HepG2 (cell line): Measurements from ENCODE around the gene DAD1. TPM values are rescaled to one million over a fixed set of nuclear protein-coding genes. Genes with fewer than 3 reads are reported as not detected.
A peak's percentile ranks its signal among the peaks of the same experiment; 100 is the strongest.

ENCODE experiments used
- ARID5B ChIP-seq: IDR thresholded peaks from 2 replicates; pipeline ENCODE4 v1.4.0; 2020; ENCODE audit warnings: mild to moderate bottlenecking, missing genetic modification reagents
- ASH2L ChIP-seq: fragments of 300-600, 200-600 bp; sonication (generic); IDR thresholded peaks from 2 replicates; pipeline ENCODE4 v1.7.0; 2017; ENCODE audit warnings: low read depth, mild to moderate bottlenecking, moderate library complexity, mixed read lengths, low read length; ENCODE audit not compliant: insufficient read length
- BRCA1 ChIP-seq: sonication (generic); formaldehyde crosslinking; IDR thresholded peaks from 2 replicates; pipeline ENCODE4 v1.4.0; 2020; ENCODE audit warnings: missing genetic modification reagents
- DNMT3B ChIP-seq: conservative IDR thresholded peaks from 2 replicates; pipeline ENCODE4 v1.6.1; 2016; ENCODE audit warnings: missing biosample characterization, control low read depth
- FOSL2 ChIP-seq: sonication (generic); formaldehyde crosslinking; IDR thresholded peaks from 2 replicates; pipeline ENCODE4 v1.4.0; 2020; ENCODE audit warnings: missing genetic modification reagents
- HNF4A ChIP-seq: sonication (generic); formaldehyde crosslinking; IDR thresholded peaks from 2 replicates; pipeline ENCODE4 v1.4.0; 2020; ENCODE audit warnings: missing genetic modification reagents
- JUNB ChIP-seq: sonication (generic); formaldehyde crosslinking; IDR thresholded peaks from 2 replicates; pipeline ENCODE4 v1.8.0; 2022; ENCODE audit warnings: missing genetic modification reagents, mild to moderate bottlenecking, borderline replicate concordance
- KLF11 ChIP-seq: IDR thresholded peaks from 2 replicates; pipeline ENCODE4 v1.6.1; 2016; ENCODE audit warnings: missing compliant biosample characterization
- MTA3 ChIP-seq: sonication (generic); formaldehyde crosslinking; IDR thresholded peaks from 2 replicates; pipeline ENCODE4 v1.4.0; 2020; ENCODE audit warnings: missing genetic modification reagents
- PAXIP1 ChIP-seq: sonication (generic); formaldehyde crosslinking; conservative IDR thresholded peaks from 2 replicates; pipeline ENCODE4 v1.4.0; 2020; ENCODE audit warnings: mild to moderate bottlenecking, missing genetic modification reagents, moderate library complexity
- PHF21A ChIP-seq: sonication (generic); formaldehyde crosslinking; IDR thresholded peaks from 2 replicates; pipeline ENCODE4 v1.5.0; 2020; ENCODE audit warnings: mild to moderate bottlenecking, missing genetic modification reagents
- SP140L ChIP-seq: sonication (generic); formaldehyde crosslinking; IDR thresholded peaks from 2 replicates; pipeline ENCODE4 v1.4.0; 2020; ENCODE audit warnings: missing genetic modification reagents, borderline replicate concordance
- TEAD3 ChIP-seq: optimal IDR thresholded peaks from 2 replicates; pipeline ENCODE3; 2016; ENCODE audit warnings: borderline replicate concordance
- USF2 ChIP-seq, 2 experiments: sonication (generic) in 1 of 2; formaldehyde crosslinking in 1 of 2; IDR thresholded peaks; 2 replicates each; pipeline versions ENCODE4 v1.5.1 to v1.6.1; 2011 to 2020; ENCODE audit warnings: borderline replicate concordance in 1 of 2, low read depth in 1 of 2, low read length in 1 of 2, mild to moderate bottlenecking in 1 of 2, missing genetic modification reagents in 1 of 2, moderate library complexity in 1 of 2
- XBP1 ChIP-seq: sonication (generic); formaldehyde crosslinking; IDR thresholded peaks from 2 replicates; pipeline ENCODE4 v1.5.0; 2020; ENCODE audit warnings: missing genetic modification reagents
- ZBTB38 ChIP-seq: sonication (generic); formaldehyde crosslinking; IDR thresholded peaks from 2 replicates; pipeline ENCODE4 v1.5.1; 2020; ENCODE audit warnings: mild to moderate bottlenecking, missing genetic modification reagents
- ZNF501 ChIP-seq: sonication (generic); formaldehyde crosslinking; IDR thresholded peaks from 2 replicates; pipeline ENCODE4 v1.5.1; 2020; ENCODE audit warnings: mild to moderate bottlenecking, moderate library complexity, missing genetic modification reagents
- ZNF639 ChIP-seq: conservative IDR thresholded peaks from 2 replicates; pipeline ENCODE4 v1.6.1; 2018; ENCODE audit warnings: missing genetic modification reagents
- ZNF652 ChIP-seq: IDR thresholded peaks from 2 replicates; pipeline ENCODE4 v1.6.1; 2016; ENCODE audit warnings: low read depth, borderline replicate concordance
- ZNF775 ChIP-seq: sonication (generic); formaldehyde crosslinking; IDR thresholded peaks from 2 replicates; pipeline ENCODE4 v1.4.0; 2020; ENCODE audit warnings: missing genetic modification reagents, mild to moderate bottlenecking, moderate library complexity, borderline replicate concordance
- polyA plus RNA-seq, 8 experiments: library from polyadenylated mRNA; depleted of rRNA in 3 of 8; stranded (reverse) in 7 of 8; unstranded in 1 of 8; fragments of >200 nt; fragmentation: Illumina TruSeq in 4 of 8; extraction: Trizol in 4 of 8; gene quantifications; 2 replicates each; pipeline versions ENCODE4 v1.2.1 to v1.2.3, GENCODE V29; 2011 to 2016; ENCODE audit warnings: low read depth in 4 of 8, missing spikeins in 1 of 8, mixed read lengths in 1 of 8; ENCODE audit not compliant: insufficient read depth in 1 of 8
- total RNA-seq, 5 experiments: library from RNA; depleted of rRNA; stranded (reverse); fragments of >200 nt; fragmentation: Illumina TruSeq; extraction: Trizol; gene quantifications; 2 replicates each; pipeline ENCODE4 v1.2.3, GENCODE V29; 2016; ENCODE audit warnings: low read depth in 1 of 5

The DAD1 gene
- total and polyA plus RNA-seq, 2 of the 13 experiments (the other 11 are each of a cell fraction or from before 2014, with no cell fraction given), result 558 to 626 TPM

GRCh38 chr14:22572562-22573058 is 16.4 kb downstream of the DAD1 start (continued):
- TF ChIP-seq SP140L (CRISPR knock-in tag) (no peak), DNMT3B (CRISPR knock-in tag) (0 out of 2 replicates have a peak, but pooled peaks have one; percentile 70), MTA3 (CRISPR knock-in tag) (no peak), ZNF775 (no peak), ARID5B (CRISPR knock-in tag) (peak; percentile 85), ZNF501 (CRISPR knock-in tag) (no peak), PHF21A (peak; percentile 75; the same call in 1 of the 2 replicates), HNF4A (peak; percentile 63), PAXIP1 (peak; percentile 68), FOSL2 (peak; percentile 95), ZNF639 (CRISPR knock-in tag) (no peak), ZNF652 (peak; percentile 56; the same call in 1 of the 2 replicates), BRCA1 (no peak), TEAD3 (CRISPR knock-in tag) (peak; percentile 98), ZBTB38 (CRISPR knock-in tag) (no peak), ASH2L (no peak), XBP1 (CRISPR knock-in tag) (no peak), JUNB (CRISPR knock-in tag) (peak; percentile 64; the same call in 1 of the 2 replicates), KLF11 (CRISPR knock-in tag) (no peak), USF2 (IDR thresholded peaks at IDR 0.05; ENCODE audit: low read depth, low read length) (no peak), USF2 (CRISPR knock-in tag; IDR thresholded peaks at IDR 0.05; ENCODE audit: borderline replicate concordance) (no peak)
